ENCODE results near the gene JAK2.

DNA sequence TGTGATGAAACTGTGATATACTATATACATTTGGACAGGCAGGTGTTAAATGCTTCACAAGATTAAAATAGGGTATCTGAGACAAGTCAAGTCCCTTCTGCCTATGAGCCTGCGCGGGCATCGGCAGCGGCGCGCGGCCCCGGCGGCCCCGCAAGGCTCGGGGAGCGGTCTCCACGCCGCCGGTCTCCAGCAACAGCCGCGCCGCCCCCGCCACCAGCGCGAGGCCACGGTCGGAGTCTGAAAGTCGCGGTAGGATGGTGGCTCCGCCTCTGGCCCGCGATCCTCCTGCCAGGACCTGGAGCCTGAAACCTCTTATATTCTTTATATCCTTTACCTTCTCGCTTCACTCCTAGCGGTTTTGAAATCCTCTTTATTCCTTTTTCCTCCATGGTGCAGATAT, 100.9 kb downstream of the JAK2 start:
- TF ChIP-seq, protein P1, sequence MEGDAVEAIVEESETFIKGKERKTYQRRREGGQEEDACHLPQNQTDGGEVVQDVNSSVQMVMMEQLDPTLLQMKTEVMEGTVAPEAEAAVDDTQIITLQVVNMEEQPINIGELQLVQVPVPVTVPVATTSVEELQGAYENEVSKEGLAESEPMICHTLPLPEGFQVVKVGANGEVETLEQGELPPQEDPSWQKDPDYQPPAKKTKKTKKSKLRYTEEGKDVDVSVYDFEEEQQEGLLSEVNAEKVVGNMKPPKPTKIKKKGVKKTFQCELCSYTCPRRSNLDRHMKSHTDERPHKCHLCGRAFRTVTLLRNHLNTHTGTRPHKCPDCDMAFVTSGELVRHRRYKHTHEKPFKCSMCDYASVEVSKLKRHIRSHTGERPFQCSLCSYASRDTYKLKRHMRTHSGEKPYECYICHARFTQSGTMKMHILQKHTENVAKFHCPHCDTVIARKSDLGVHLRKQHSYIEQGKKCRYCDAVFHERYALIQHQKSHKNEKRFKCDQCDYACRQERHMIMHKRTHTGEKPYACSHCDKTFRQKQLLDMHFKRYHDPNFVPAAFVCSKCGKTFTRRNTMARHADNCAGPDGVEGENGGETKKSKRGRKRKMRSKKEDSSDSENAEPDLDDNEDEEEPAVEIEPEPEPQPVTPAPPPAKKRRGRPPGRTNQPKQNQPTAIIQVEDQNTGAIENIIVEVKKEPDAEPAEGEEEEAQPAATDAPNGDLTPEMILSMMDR (IDR thresholded peaks at IDR 0.05): no peak
- TF ChIP-seq POLR2A (IDR thresholded peaks at IDR 0.05): no peak

Measured in body of pancreas (tissue), 4 donors.